ENCODE results near the gene CAVIN1.
"Not testable (repeated sequence)": the region's sequence is repeated elsewhere in the genome, so short reads cannot be mapped to it uniquely, and the experiment has no call there.

CAVIN1 gene

GRCh38 chr17:42404326-42405055 lies 18.6 kb downstream of the CAVIN1 start:
- no peak for DNase-seq

- no peak for DNase-seq
These were observed 19.9 kb downstream of the CAVIN1 start for GRCh38 chr17:42403150-42403549.

GRCh38 chr17:42402117-42402516 lies 20.9 kb downstream of the CAVIN1 start:
- DNase-seq, result no peak

GRCh38 chr17:42400844-42401375 lies 22.1 kb downstream of the CAVIN1 start:
- DNase-seq, result not testable (repeated sequence)

- no peak for DNase-seq
These were observed 22.9 kb downstream of the CAVIN1 start for GRCh38 chr17:42399948-42400843.

GRCh38 chr17:42399121-42399520 lies 23.9 kb downstream of the CAVIN1 start:
- DNase-seq, result no peak

- DNase-seq, result not testable (repeated sequence)
These were observed 27.5 kb downstream of the CAVIN1 start for GRCh38 chr17:42395601-42396000.

- DNase-seq, result no peak
These were observed 28.2 kb downstream of the CAVIN1 start for GRCh38 chr17:42394838-42395237.

GRCh38 chr17:42392692-42393415 lies 30.2 kb downstream of the CAVIN1 start:
- DNase-seq, result no peak

GRCh38 chr17:42391439-42391838 lies 31.6 kb downstream of the CAVIN1 start:
- DNase-seq, result not testable (repeated sequence)

GRCh38 chr17:42389899-42390298 lies 33.2 kb downstream of the CAVIN1 start:
- DNase-seq, result no peak

GRCh38 chr17:42389135-42389417 lies 34.0 kb downstream of the CAVIN1 start:
- no peak for DNase-seq

- peak; percentile 93 for DNase-seq
These were observed 34.5 kb downstream of the CAVIN1 start, which contains the start of gene STAT3 for GRCh38 chr17:42388381-42389134. Gene STAT3, minus strand, starts transcription at chr17:42388442. Its CDS starts 39,926 bp downstream, at chr17:42348516.

GRCh38 chr17:42387661-42388380 lies 35.2 kb downstream of the CAVIN1 start:
- peak; percentile 38 for DNase-seq

- no peak for DNase-seq
These were observed 36.0 kb downstream of the CAVIN1 start for GRCh38 chr17:42386777-42387657.

GRCh38 chr17:42381898-42382297 lies 41.2 kb downstream of the CAVIN1 start:
- no peak for DNase-seq

GRCh38 chr17:42380935-42381334 lies 42.1 kb downstream of the CAVIN1 start:
- DNase-seq, result no peak

- DNase-seq, result no peak
These were observed 44.0 kb downstream of the CAVIN1 start for GRCh38 chr17:42378959-42379594.

GRCh38 chr17:42378359-42378958 lies 44.6 kb downstream of the CAVIN1 start:
- no peak for DNase-seq

- DNase-seq, result no peak
These were observed 49.2 kb downstream of the CAVIN1 start for GRCh38 chr17:42373896-42374295.

Measured in activated gamma-delta T cell (primary cell).